Neural progenitor cell (in vitro differentiated cells): Measurements from ENCODE around the gene ZBED1. TPM values are rescaled to one million over a fixed set of nuclear protein-coding genes. Genes with fewer than 3 reads are reported as not detected.
"Not testable (repeated sequence)": the region's sequence is repeated elsewhere in the genome, so short reads cannot be mapped to it uniquely, and the experiment has no call there.

ENCODE experiments used
- DNase-seq: peaks from one replicate; pipeline ENCODE4 v3.0.0-alpha.2; 2016; ENCODE audit warnings: low spot score
- H2AFZ ChIP-seq: fragments of 200-600 bp; sonication (generic); replicated peaks from 2 replicates; pipeline ENCODE4 v1.6.1; 2016; ENCODE audit warnings: antibody characterized with exemption
- H3F3A ChIP-seq: fragments of 200-600 bp; sonication (generic); 2 replicates; pipeline ENCODE4 v1.6.1; 2016; ENCODE audit warnings: antibody characterized with exemption, low read depth
- H3K27ac ChIP-seq: fragments of 200-600 bp; sonication (generic); 2 replicates; pipeline ENCODE4 v1.5.1; 2016; ENCODE audit warnings: mild to moderate bottlenecking
- H3K27me3 ChIP-seq: fragments of 200-600 bp; sonication (generic); 2 replicates; pipeline ENCODE4 v1.6.1; 2016; ENCODE audit warnings: mild to moderate bottlenecking, moderate library complexity
- H3K36me3 ChIP-seq: fragments of 200-600 bp; sonication (generic); 2 replicates; pipeline ENCODE4 v1.5.1; 2016
- H3K4me1 ChIP-seq: fragments of 200-600 bp; sonication (generic); 2 replicates; pipeline ENCODE4 v1.6.1; 2016; ENCODE audit warnings: mixed run types
- H3K4me2 ChIP-seq: fragments of 200-600 bp; sonication (generic); 2 replicates; pipeline ENCODE4 v1.6.1; 2016
- H3K4me3 ChIP-seq: fragments of 200-600 bp; sonication (generic); 2 replicates; pipeline ENCODE4 v1.5.1; 2016
- H3K79me2 ChIP-seq: fragments of 200-600 bp; sonication (generic); 2 replicates; pipeline ENCODE4 v1.6.1; 2016; ENCODE audit warnings: low read depth
- H3K9ac ChIP-seq: fragments of 200-600 bp; sonication (generic); 2 replicates; pipeline ENCODE4 v1.6.1; 2016
- H3K9me3 ChIP-seq: fragments of 200-600 bp; sonication (generic); 2 replicates; pipeline ENCODE4 v1.5.1; 2016; ENCODE audit warnings: low read depth
- H4K20me1 ChIP-seq: fragments of 200-600 bp; sonication (generic); 2 replicates; pipeline ENCODE4 v1.6.1; 2016; ENCODE audit warnings: low read depth
- H3K27ac Mint-ChIP-seq: 3 replicates; pipeline ENCODE4 v1.8.0; 2021; ENCODE audit warnings: mixed read lengths
- H3K27me3 Mint-ChIP-seq: 2 replicates; pipeline ENCODE4 v1.8.0; 2022; ENCODE audit warnings: low read depth, mild to moderate bottlenecking, inconsistent platforms, moderate library complexity, mixed read lengths; ENCODE audit not compliant: insufficient read depth
- H3K36me3 Mint-ChIP-seq: 3 replicates; pipeline ENCODE4 v1.8.0; 2021; ENCODE audit warnings: mixed read lengths
- H3K4me1 Mint-ChIP-seq: 3 replicates; pipeline ENCODE4 v1.8.0; 2021; ENCODE audit warnings: mixed read lengths
- H3K4me3 Mint-ChIP-seq: 3 replicates; pipeline ENCODE4 v1.8.0; 2021; ENCODE audit warnings: mild to moderate bottlenecking, moderate library complexity, mixed read lengths
- H3K9me3 Mint-ChIP-seq: 3 replicates; pipeline ENCODE4 v1.8.0; 2020; ENCODE audit warnings: mixed read lengths
- EZH2 ChIP-seq: fragments of 200-600 bp; sonication (generic); IDR thresholded peaks from 2 replicates; pipeline ENCODE4 v1.6.1; 2017; ENCODE audit warnings: antibody characterized with exemption, mild to moderate bottlenecking, moderate library complexity
- EZH2phosphoT487 ChIP-seq: fragments of 200-600 bp; sonication (generic); IDR thresholded peaks from 2 replicates; pipeline ENCODE4 v1.6.1; 2017; ENCODE audit warnings: antibody characterized with exemption
- total RNA-seq: library from RNA; depleted of rRNA; stranded (reverse); fragments of >200 nt; gene quantifications from 2 replicates; pipeline ENCODE4 v1.2.3, GENCODE V29; 2015; ENCODE audit warnings: low replicate concordance
- TF ChIP-seq, protein P1 (sequence below): fragments of 200-600 bp; sonication (generic); IDR thresholded peaks from 2 replicates; pipeline ENCODE4 v1.5.1; 2017; ENCODE audit warnings: antibody characterized with exemption, mild to moderate bottlenecking

ZBED1 gene
- total RNA-seq, 1 donor from 2014 or later: 36.9 TPM

- Mint-ChIP-seq H3K9me3 (peaks cover 6% of the 10 kb centered on the region), H3K36me3 (peaks cover 9% of the 10 kb centered on the region), H3K27me3 (peaks cover 5% of the 10 kb centered on the region), H3K4me1 (peaks cover 21% of the 10 kb centered on the region), H3K4me3 (no peak overlapping the region), H3K27ac (no peak overlapping the region)
- H3K27ac ChIP-seq: no peak overlapping the region
- no peak overlapping the region for H3K9ac ChIP-seq
- H3K4me1 ChIP-seq: peaks cover 17% of the 10 kb centered on the region
- H3K9me3 ChIP-seq: no peaks in the 10 kb centered on the region
- no peak for DNase-seq
- H3K4me3 ChIP-seq: no peak overlapping the region
- no peaks in the 10 kb centered on the region for H3F3A ChIP-seq
- H4K20me1 ChIP-seq: peaks cover 5% of the 10 kb centered on the region
- peaks cover 83% of the 10 kb centered on the region for H3K79me2 ChIP-seq
- H3K27me3 ChIP-seq: no peaks in the 10 kb centered on the region
- H2AFZ ChIP-seq: no peak overlapping the region
- no peaks in the 10 kb centered on the region for H3K36me3 ChIP-seq
- TF ChIP-seq EZH2phosphoT487 (no peak), EZH2 (no peak)
- TF ChIP-seq, protein P1, sequence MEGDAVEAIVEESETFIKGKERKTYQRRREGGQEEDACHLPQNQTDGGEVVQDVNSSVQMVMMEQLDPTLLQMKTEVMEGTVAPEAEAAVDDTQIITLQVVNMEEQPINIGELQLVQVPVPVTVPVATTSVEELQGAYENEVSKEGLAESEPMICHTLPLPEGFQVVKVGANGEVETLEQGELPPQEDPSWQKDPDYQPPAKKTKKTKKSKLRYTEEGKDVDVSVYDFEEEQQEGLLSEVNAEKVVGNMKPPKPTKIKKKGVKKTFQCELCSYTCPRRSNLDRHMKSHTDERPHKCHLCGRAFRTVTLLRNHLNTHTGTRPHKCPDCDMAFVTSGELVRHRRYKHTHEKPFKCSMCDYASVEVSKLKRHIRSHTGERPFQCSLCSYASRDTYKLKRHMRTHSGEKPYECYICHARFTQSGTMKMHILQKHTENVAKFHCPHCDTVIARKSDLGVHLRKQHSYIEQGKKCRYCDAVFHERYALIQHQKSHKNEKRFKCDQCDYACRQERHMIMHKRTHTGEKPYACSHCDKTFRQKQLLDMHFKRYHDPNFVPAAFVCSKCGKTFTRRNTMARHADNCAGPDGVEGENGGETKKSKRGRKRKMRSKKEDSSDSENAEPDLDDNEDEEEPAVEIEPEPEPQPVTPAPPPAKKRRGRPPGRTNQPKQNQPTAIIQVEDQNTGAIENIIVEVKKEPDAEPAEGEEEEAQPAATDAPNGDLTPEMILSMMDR: no peak
- no peak overlapping the region for H3K4me2 ChIP-seq
Observed at GRCh38 chrX:2458309-2458708, 42.5 kb downstream of the ZBED1 start.

GRCh38 chrX:2457289-2458133 lies 43.3 kb downstream of the ZBED1 start:
- TF ChIP-seq, protein P1: no peak
- TF ChIP-seq EZH2phosphoT487 (no peak), EZH2 (no peak)
- Histone ChIP-seq H3F3A (peaks cover 5% of the 10 kb centered on the region), H4K20me1 (no peaks in the 10 kb centered on the region), H3K27ac (no peak overlapping the region), H3K27me3 (no peaks in the 10 kb centered on the region), H3K4me1 (peaks cover 9% of the 10 kb centered on the region), H3K4me2 (no peak overlapping the region), H3K9ac (no peak overlapping the region), H3K79me2 (peaks cover 83% of the 10 kb centered on the region), H2AFZ (no peak overlapping the region), H3K36me3 (no peaks in the 10 kb centered on the region), H3K9me3 (no peaks in the 10 kb centered on the region), H3K4me3 (no peak overlapping the region)
- peaks cover 6% of the 10 kb centered on the region for H3K9me3 Mint-ChIP-seq
- no peak overlapping the region for H3K27ac Mint-ChIP-seq
- H3K4me3 Mint-ChIP-seq: no peak overlapping the region
- H3K27me3 Mint-ChIP-seq: peaks cover 5% of the 10 kb centered on the region
- peaks cover 13% of the 10 kb centered on the region for H3K4me1 Mint-ChIP-seq
- peaks cover 15% of the 10 kb centered on the region for H3K36me3 Mint-ChIP-seq
- peak; percentile 33 for DNase-seq

GRCh38 chrX:2456091-2456490 lies 44.7 kb downstream of the ZBED1 start:
- Histone ChIP-seq H3F3A (peaks cover 19% of the 10 kb centered on the region), H3K79me2 (peaks cover 76% of the 10 kb centered on the region)
- Mint-ChIP-seq H3K36me3 (peaks cover 15% of the 10 kb centered on the region), H3K4me1 (peaks cover 12% of the 10 kb centered on the region)
- not testable (repeated sequence) for H3K9ac ChIP-seq, H2AFZ ChIP-seq, H4K20me1 ChIP-seq, H3K27ac Mint-ChIP-seq, H3K9me3 Mint-ChIP-seq, H3K4me3 ChIP-seq, H3K4me1 ChIP-seq, H3K4me2 ChIP-seq, DNase-seq, H3K9me3 ChIP-seq, H3K4me3 Mint-ChIP-seq, H3K27me3 ChIP-seq, H3K27ac ChIP-seq, H3K36me3 ChIP-seq, H3K27me3 Mint-ChIP-seq

GRCh38 chrX:2454620-2455019 lies 46.2 kb downstream of the ZBED1 start:
- not testable (repeated sequence) for H3K36me3 ChIP-seq, H3K27ac ChIP-seq, DNase-seq, H3K9ac ChIP-seq, H3K4me3 ChIP-seq, H3K27ac Mint-ChIP-seq, H3K9me3 Mint-ChIP-seq, H3K4me2 ChIP-seq, H3K9me3 ChIP-seq, H3K27me3 Mint-ChIP-seq, H3K4me3 Mint-ChIP-seq, H2AFZ ChIP-seq, H3K27me3 ChIP-seq, H4K20me1 ChIP-seq
- peaks cover 10% of the 10 kb centered on the region for H3K4me1 ChIP-seq
- H3F3A ChIP-seq: peaks cover 29% of the 10 kb centered on the region
- H3K4me1 Mint-ChIP-seq: peaks cover 26% of the 10 kb centered on the region
- peaks cover 15% of the 10 kb centered on the region for H3K36me3 Mint-ChIP-seq
- H3K79me2 ChIP-seq: peaks cover 68% of the 10 kb centered on the region
